ENCODE data around the gene SAMM50. TPM values are rescaled to one million over a fixed set of nuclear protein-coding genes. Genes with fewer than 3 reads are reported as not detected.

SAMM50 gene
- total and polyA plus RNA-seq, 4 donors: 19.2 to 30.1 (median 26.0) TPM

DNA sequence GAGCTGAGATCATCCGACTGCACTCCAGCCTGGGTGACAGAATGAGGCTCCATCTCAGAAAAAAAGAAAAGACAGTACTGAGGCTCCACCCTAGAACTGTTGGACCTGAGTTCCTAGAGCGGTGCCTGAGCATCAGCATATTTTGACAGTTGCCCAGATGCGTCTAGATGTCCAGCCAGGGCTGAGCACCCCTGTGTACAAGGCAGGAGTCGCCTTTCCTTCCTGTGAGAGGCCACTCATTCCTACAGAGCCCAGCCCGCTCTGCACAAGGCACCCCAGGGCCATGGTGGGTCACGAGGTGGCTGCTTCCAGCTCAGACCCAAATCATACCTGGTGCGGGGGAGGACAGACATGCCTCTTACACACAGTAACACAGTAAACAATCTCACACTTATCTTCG lies 15.9 kb downstream of the SAMM50 start:
- no peaks in the 10 kb centered on the region for H3K9me3 ChIP-seq (ENCODE audit: control insufficient read depth in 4 of 4, low read length in 3 of 4)
- H3K4me1 ChIP-seq (ENCODE audit: control insufficient read depth in 4 of 4, insufficient read depth in 4 of 4, low read length in 3 of 4): peaks cover 0 to 3% (median 0%) of the 10 kb centered on the region in 4 donors
- H3K36me3 ChIP-seq (ENCODE audit: control insufficient read depth in 4 of 4, insufficient read depth in 3 of 4, low read depth in 1 of 4, low read length in 3 of 4): peaks cover 23 to 71% (median 58%) of the 10 kb centered on the region in 4 donors
- no peak overlapping the region for H3K27ac ChIP-seq (ENCODE audit: low read depth in 1 of 2, low read length in 2 of 2)
- WGBS: 86% methylated on average over 8 of the region's 8 CpGs
- TF ChIP-seq RAD21 (IDR thresholded peaks at IDR 0.05): no peak
- no peak for TF ChIP-seq FOXA1 (IDR thresholded peaks at IDR 0.05)
- TF ChIP-seq RXRA (IDR thresholded peaks at IDR 0.05): no peak
- TF ChIP-seq NR2F2 (IDR thresholded peaks at IDR 0.05): no peak
- TF ChIP-seq, protein P1, sequence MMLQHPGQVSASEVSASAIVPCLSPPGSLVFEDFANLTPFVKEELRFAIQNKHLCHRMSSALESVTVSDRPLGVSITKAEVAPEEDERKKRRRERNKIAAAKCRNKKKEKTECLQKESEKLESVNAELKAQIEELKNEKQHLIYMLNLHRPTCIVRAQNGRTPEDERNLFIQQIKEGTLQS (IDR thresholded peaks at IDR 0.05): no peak
- TF ChIP-seq FOXA2 (IDR thresholded peaks at IDR 0.05): no peak
- TF ChIP-seq, protein P2, sequence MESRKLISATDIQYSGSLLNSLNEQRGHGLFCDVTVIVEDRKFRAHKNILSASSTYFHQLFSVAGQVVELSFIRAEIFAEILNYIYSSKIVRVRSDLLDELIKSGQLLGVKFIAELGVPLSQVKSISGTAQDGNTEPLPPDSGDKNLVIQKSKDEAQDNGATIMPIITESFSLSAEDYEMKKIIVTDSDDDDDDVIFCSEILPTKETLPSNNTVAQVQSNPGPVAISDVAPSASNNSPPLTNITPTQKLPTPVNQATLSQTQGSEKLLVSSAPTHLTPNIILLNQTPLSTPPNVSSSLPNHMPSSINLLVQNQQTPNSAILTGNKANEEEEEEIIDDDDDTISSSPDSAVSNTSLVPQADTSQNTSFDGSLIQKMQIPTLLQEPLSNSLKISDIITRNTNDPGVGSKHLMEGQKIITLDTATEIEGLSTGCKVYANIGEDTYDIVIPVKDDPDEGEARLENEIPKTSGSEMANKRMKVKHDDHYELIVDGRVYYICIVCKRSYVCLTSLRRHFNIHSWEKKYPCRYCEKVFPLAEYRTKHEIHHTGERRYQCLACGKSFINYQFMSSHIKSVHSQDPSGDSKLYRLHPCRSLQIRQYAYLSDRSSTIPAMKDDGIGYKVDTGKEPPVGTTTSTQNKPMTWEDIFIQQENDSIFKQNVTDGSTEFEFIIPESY (IDR thresholded peaks at IDR 0.05): no peak
- no peak for TF ChIP-seq SP1 (IDR thresholded peaks at IDR 0.05)
- TF ChIP-seq, protein P3, sequence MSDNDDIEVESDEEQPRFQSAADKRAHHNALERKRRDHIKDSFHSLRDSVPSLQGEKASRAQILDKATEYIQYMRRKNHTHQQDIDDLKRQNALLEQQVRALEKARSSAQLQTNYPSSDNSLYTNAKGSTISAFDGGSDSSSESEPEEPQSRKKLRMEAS (IDR thresholded peaks at IDR 0.05): no peak
- no peak for TF ChIP-seq TAF1 (conservative IDR thresholded peaks at IDR 0.05)
- TF ChIP-seq YY1 (IDR thresholded peaks at IDR 0.05): no peak
- no peak overlapping the region for H3K9ac ChIP-seq (ENCODE audit: low read depth in 1 of 2, low read length in 2 of 2)
- no peak for DNase-seq (ENCODE audit: low spot score)
- no peak overlapping the region for H3K4me3 ChIP-seq (ENCODE audit: low read depth in 1 of 3, low read length in 3 of 3)
- no peaks in the 10 kb centered on the region for H3K27me3 ChIP-seq (ENCODE audit: control insufficient read depth in 4 of 4, insufficient read depth in 4 of 4, low read length in 3 of 4)

DNA sequence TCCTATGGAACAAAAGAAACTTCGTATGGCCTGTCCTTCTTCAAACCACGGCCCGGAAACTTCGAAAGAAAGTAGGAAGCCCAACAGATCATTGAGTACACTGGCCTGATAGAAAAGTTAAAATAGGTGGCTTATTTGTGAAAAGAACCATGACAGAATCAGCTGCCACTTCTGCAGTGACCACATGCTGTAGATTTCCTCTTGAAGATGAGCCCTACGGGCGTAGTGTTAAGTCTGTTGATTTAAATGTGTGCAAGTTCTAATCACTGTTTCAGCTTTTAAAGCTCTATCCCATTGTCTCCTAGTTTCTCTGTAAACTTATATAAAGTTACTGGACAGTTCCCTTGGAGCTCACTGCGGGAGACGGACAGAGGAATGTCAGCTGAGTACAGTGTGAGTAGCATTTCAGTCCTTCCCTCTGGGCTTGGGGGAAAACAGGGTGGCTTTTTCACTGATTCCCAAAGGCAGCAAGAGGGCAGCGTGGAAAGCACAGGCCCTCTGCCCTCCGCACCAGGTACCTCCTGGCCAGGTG lies 17.8 kb downstream of the SAMM50 start:
- Histone ChIP-seq H3K4me1 (ENCODE audit: control insufficient read depth in 4 of 4, insufficient read depth in 4 of 4, low read length in 3 of 4) (peaks cover 0 to 3% (median 0%) of the 10 kb centered on the region in 4 donors), H3K9me3 (ENCODE audit: control insufficient read depth in 4 of 4, low read length in 3 of 4) (no peaks in the 10 kb centered on the region), H3K27me3 (ENCODE audit: control insufficient read depth in 4 of 4, insufficient read depth in 4 of 4, low read length in 3 of 4) (no peaks in the 10 kb centered on the region), H3K4me3 (ENCODE audit: low read depth in 1 of 3, low read length in 3 of 3) (no peak overlapping the region), H3K36me3 (ENCODE audit: control insufficient read depth in 4 of 4, insufficient read depth in 3 of 4, low read depth in 1 of 4, low read length in 3 of 4) (peaks cover 20 to 79% (median 66%) of the 10 kb centered on the region in 4 donors), H3K27ac (ENCODE audit: low read depth in 1 of 2, low read length in 2 of 2) (no peak overlapping the region), H3K9ac (ENCODE audit: low read depth in 1 of 2, low read length in 2 of 2) (no peak overlapping the region)
- WGBS: 96% methylated on average over 10 of the region's 10 CpGs
- TF ChIP-seq FOXA2 (IDR thresholded peaks at IDR 0.05) (no peak), JUND (IDR thresholded peaks at IDR 0.05) (no peak), TAF1 (conservative IDR thresholded peaks at IDR 0.05) (no peak), EGR1 (IDR thresholded peaks at IDR 0.05; ENCODE audit: low read depth in 2 of 2) (no peak), FOXA1 (IDR thresholded peaks at IDR 0.05) (no peak), HNF4G (IDR thresholded peaks at IDR 0.05) (no peak), SP1 (IDR thresholded peaks at IDR 0.05) (no peak), YY1 (IDR thresholded peaks at IDR 0.05) (no peak), GABPA (IDR thresholded peaks at IDR 0.05 in 1 of 2, conservative IDR thresholded peaks at IDR 0.05 in 1 of 2) (no peak), HNF4A (conservative IDR thresholded peaks at IDR 0.05) (no peak), NR2F2 (IDR thresholded peaks at IDR 0.05) (no peak), RAD21 (IDR thresholded peaks at IDR 0.05) (no peak), RXRA (IDR thresholded peaks at IDR 0.05) (no peak)
- TF ChIP-seq, protein P2 (IDR thresholded peaks at IDR 0.05): no peak
- TF ChIP-seq, protein P1 (IDR thresholded peaks at IDR 0.05): no peak
- TF ChIP-seq, protein P3 (IDR thresholded peaks at IDR 0.05): no peak
- DNase-seq (ENCODE audit: low spot score): no peak

All from liver (tissue), 9 donors.